AG04449 (cell line): Measurements from ENCODE around the gene MEGF10.

Experiments used
- CTCF ChIA-PET: fragments of 350-600 bp; formaldehyde crosslinking; extraction: SDS; loops from one replicate; lab custom pipeline; 2021; ENCODE audit warnings: antibody characterized with exemption; lab: Yijun Ruan, JAX
- POLR2A ChIA-PET: fragments of 400-600, 350-600 bp; formaldehyde crosslinking; extraction: SDS; loops from one replicate; lab custom pipeline; 2020; ENCODE audit warnings: antibody characterized with exemption, inconsistent platforms; lab: Yijun Ruan, JAX
- DNase-seq: peaks from one replicate; pipeline ENCODE4 v3.0.0-alpha.2; 2010; ENCODE audit warnings: low read depth, low spot score
- H3K4me3 ChIP-seq: 2 replicates; pipeline ENCODE4 v1.5.1; 2011; ENCODE audit warnings: low read depth, mild to moderate bottlenecking, control low read depth, low read length
- TF ChIP-seq, protein P1 (sequence below): IDR thresholded peaks from one replicate; pipeline ENCODE4 v1.5.1; 2011; ENCODE audit warnings: mild to moderate bottlenecking, moderate library complexity, low read length, control low read depth, inconsistent platforms; ENCODE audit not compliant: insufficient read depth; ENCODE audit errors: missing control alignments

Gene MEGF10

DNA sequence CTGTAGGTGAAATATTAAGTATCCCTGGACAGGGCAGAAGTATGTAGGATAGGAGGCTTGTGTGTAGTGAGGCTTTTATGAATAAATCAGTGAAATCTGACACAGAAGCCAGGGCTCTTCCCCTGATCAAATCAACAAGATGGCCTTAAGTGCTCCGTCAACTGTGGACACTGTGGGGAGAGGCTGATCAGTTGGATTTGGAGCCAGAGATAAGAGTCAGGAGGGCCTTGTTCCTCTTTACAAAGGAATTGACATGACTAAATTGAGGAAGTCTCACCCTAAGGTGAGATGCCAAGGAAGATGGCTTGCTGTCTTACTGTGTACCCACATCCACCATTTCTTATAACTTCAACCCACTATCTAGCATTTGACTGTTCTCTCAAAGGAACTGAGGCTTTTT lies 135.3 kb downstream of the MEGF10 start:
- H3K4me3 ChIP-seq = no peak overlapping the region
- POLR2A ChIA-PET = no interaction called here
- TF ChIP-seq, protein P1, sequence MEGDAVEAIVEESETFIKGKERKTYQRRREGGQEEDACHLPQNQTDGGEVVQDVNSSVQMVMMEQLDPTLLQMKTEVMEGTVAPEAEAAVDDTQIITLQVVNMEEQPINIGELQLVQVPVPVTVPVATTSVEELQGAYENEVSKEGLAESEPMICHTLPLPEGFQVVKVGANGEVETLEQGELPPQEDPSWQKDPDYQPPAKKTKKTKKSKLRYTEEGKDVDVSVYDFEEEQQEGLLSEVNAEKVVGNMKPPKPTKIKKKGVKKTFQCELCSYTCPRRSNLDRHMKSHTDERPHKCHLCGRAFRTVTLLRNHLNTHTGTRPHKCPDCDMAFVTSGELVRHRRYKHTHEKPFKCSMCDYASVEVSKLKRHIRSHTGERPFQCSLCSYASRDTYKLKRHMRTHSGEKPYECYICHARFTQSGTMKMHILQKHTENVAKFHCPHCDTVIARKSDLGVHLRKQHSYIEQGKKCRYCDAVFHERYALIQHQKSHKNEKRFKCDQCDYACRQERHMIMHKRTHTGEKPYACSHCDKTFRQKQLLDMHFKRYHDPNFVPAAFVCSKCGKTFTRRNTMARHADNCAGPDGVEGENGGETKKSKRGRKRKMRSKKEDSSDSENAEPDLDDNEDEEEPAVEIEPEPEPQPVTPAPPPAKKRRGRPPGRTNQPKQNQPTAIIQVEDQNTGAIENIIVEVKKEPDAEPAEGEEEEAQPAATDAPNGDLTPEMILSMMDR = no peak
- DNase-seq = no peak
- CTCF ChIA-PET = no interaction called here

DNA sequence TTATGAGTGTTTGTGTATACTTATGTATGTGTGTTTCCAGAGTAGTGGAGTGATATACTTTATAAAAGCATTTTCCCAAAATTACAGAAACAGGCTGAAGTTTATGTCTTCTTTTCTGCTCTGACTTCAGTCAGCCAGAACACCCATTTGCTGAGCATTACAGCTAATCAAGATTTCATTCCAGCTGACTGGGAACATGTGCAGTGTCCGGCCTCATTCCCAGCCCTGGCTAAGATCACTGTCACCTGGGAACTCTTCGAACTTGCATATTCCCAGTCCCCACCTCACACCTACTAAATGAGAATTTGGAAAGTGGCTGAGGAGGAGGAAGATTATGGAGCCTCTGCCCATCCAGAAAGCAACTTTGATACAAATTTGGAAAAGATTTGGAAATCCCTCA lies 136.1 kb downstream of the MEGF10 start:
- ChIA-PET POLR2A (no interaction called here), CTCF (no interaction called here)
- TF ChIP-seq, protein P1 = no peak
- H3K4me3 ChIP-seq = no peak overlapping the region
- no peak for DNase-seq

DNA sequence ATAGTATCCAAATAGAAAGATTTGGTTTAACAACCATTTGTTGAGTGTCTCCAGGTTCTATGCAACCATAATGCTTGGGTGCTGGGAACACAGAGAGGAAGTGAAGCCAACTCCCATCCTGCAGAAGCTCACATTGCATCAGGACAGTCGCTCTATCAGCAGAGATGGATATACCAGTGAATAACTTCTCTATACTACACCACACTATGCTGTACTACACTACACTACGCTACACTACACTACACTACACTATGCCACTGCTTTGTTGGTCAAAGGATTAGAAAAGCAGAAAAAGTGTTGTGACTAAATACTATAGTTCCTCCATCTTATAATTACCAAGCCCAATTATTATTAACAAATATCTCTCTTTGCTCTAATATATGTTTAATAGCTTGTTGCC lies 137.7 kb downstream of the MEGF10 start:
- TF ChIP-seq, protein P1 = no peak
- no peak overlapping the region for H3K4me3 ChIP-seq
- DNase-seq = no peak
- CTCF ChIA-PET = no interaction called here
- POLR2A ChIA-PET = no interaction called here

DNA sequence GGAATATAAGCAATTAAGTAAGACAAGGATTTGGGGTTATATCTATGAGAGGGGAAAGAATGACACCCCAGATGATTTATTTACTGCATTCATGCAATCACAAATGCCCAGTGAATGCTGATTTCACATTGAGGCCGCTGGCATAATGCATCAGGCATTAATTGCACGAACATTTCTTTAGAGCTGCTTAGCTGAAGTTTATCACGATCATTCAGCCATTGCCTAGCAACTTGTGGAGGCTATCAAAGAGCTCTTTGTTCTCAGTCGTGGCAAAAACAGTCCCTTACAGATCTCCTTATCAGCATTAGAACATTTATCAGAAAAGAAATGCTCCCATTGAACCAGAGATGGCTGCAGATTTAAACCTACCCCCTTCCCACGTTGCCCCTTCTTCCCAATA lies 138.2 kb downstream of the MEGF10 start:
- DNase-seq = no peak
- no peak overlapping the region for H3K4me3 ChIP-seq
- CTCF ChIA-PET = no interaction called here
- TF ChIP-seq, protein P1 = no peak
- POLR2A ChIA-PET = no interaction called here

DNA sequence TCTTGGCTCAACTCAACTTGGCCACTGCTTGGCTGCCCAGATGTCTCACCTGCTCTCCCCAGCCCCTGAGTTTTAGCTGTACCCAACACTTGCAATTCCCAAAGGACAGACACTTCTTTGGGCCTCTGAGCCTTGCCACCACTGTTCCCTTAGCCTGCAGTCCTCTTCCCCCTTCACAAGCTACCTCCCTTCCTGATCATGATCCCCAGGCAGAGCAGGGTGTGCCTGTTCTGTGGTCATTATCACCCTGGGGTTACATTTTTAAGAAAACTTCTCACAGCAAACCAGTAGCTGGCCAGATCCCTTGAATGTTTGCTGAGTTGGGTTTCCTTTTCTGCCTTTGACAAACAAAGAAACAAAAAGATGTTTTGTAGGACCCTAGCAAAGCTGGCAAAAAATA lies 139.3 kb downstream of the MEGF10 start:
- TF ChIP-seq, protein P1 = no peak
- CTCF ChIA-PET = no interaction called here
- POLR2A ChIA-PET = no interaction called here

DNA sequence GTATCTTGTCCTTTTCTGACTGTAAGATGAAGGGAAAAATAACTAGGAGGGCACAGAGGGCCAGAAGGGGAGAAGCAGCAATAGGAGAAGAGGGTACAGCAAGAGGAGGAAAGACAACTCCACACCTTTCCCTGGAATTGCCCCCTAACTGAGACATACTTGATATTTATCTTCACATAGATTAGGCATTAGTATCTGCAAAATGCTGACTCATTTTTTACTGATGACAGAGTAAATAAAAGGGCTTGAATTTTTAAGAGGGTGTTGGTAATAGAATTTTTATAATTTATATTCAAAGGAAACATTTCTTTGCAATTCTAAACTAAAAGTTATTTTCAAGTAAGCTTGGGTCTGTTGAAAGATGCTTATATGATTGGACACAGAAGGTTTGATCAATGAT lies 140.0 kb downstream of the MEGF10 start:
- TF ChIP-seq, protein P1 = no peak
- no peak for DNase-seq
- CTCF ChIA-PET = no interaction called here
- no peak overlapping the region for H3K4me3 ChIP-seq
- POLR2A ChIA-PET = no interaction called here

More for the DNA sequence above, 139.3 kb downstream of the MEGF10 start:
- no peak overlapping the region for H3K4me3 ChIP-seq
- DNase-seq = no peak
